Activated naive CD8-positive, alpha-beta T cell (primary cell): Measurements from ENCODE around the gene PDLIM4.
A peak's percentile ranks its signal among the peaks of the same experiment; 100 is the strongest.

Experiments used
- H3K27ac Mint-ChIP-seq: one replicate; pipeline ENCODE4 v1.8.0; 2021; ENCODE audit warnings: mixed read lengths
- H3K27me3 Mint-ChIP-seq: one replicate; pipeline ENCODE4 v1.8.0; 2021; ENCODE audit warnings: mixed read lengths
- H3K36me3 Mint-ChIP-seq: one replicate; pipeline ENCODE4 v1.8.0; 2021; ENCODE audit warnings: mixed read lengths
- H3K4me1 Mint-ChIP-seq: one replicate; pipeline ENCODE4 v1.8.0; 2021; ENCODE audit warnings: low read depth, mixed read lengths
- H3K4me3 Mint-ChIP-seq: one replicate; pipeline ENCODE4 v1.8.0; 2021; ENCODE audit warnings: mild to moderate bottlenecking, mixed read lengths
- H3K9me3 Mint-ChIP-seq: one replicate; pipeline ENCODE4 v1.8.0; 2021; ENCODE audit warnings: low read depth, mixed read lengths

The PDLIM4 gene

DNA sequence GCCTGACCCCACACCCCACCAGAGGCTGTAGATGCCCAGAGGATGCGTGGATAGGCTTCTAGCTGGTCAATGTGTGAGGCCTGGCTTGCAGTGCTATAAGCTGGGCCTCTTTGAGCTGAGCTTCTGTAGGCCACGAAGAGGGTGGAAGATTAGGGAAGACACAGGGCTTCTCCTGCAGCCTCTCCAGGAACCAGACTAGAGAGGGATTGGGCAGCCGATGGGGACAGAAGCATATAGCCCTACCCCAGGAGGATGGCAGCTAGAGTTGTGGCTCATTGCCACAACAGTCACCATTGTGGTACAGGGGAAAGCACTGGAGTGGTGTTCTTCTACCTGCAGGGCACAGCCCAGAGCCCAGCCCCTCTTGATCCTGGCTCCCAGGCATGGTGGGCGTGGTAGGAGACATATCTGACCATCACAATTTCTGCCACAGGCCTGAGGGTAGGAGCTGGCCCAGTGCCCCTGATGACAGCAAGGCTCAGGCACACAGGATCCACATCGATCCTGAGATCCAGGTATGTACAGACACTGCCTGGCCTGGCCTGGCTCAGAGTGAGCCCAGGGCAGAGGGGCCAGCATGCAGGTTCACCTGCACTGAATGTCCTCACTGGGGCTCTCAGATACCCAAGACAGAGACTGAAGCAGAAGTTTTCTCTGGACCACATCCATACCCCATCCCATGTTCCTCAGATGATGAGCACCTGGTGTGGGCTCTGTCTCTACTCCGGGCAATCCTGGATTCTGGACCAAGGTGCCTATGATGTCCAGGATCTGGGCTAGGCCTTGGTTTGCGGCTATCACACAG lies 8.7 kb downstream of the PDLIM4 start:
- Mint-ChIP-seq H3K27me3 (no peaks in the 10 kb centered on the region), H3K4me3 (no peak overlapping the region), H3K9me3 (no peaks in the 10 kb centered on the region), H3K4me1 (peaks cover 32% of the 10 kb centered on the region), H3K27ac (no peak overlapping the region), H3K36me3 (no peaks in the 10 kb centered on the region)

DNA sequence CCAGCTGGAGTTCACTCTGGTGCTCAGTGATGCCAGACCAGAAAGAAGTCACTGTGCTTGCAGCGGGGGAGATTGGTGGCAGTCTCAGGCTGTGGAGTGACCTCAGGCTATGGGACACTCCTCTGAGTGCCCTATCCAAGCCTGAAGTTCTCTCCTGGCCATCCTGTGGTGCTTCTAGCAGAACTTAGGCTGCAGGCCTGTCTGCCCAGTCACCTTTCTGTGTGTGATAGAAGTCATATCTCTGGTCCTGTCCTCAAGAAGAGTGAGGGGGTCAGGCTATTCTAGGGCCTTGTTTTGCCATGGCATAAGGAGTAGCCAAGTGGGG lies 9.3 kb downstream of the PDLIM4 start:
- peaks cover 30% of the 10 kb centered on the region for H3K4me1 Mint-ChIP-seq
- no peaks in the 10 kb centered on the region for H3K36me3 Mint-ChIP-seq
- no peaks in the 10 kb centered on the region for H3K9me3 Mint-ChIP-seq
- no peak overlapping the region for H3K4me3 Mint-ChIP-seq
- H3K27me3 Mint-ChIP-seq: no peaks in the 10 kb centered on the region
- no peak overlapping the region for H3K27ac Mint-ChIP-seq

DNA sequence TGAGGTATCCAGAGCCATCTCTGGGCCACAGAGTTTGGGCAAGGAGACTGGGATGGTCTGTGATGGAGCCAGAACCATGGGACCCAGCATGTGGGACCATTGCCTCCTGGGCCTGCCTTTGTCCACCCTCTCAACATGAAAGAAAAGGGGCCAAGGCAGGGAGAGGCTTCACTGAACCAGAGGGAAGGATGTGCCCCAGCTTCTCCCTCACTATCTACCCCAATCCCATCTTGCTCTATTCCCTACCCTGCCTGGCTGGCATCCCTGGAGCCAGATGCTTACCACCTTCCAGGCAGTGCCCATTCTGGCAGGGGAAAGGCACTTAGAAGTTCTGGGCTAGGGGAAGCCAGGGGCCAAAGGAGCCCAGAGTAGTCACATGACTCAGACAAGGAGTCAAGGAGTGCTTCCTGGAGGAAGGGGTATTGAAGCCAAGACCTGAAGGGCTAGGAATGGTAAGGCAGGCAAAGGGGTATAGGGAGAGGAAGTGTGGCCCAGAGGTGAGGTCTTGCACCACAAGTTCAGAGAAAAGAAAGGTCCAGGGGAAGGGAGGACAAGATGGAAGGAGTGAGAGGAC lies 9.8 kb downstream of the PDLIM4 start:
- Mint-ChIP-seq H3K4me1 (peaks cover 25% of the 10 kb centered on the region), H3K27me3 (no peaks in the 10 kb centered on the region), H3K27ac (no peak overlapping the region), H3K9me3 (no peaks in the 10 kb centered on the region), H3K36me3 (no peaks in the 10 kb centered on the region), H3K4me3 (no peak overlapping the region)

DNA sequence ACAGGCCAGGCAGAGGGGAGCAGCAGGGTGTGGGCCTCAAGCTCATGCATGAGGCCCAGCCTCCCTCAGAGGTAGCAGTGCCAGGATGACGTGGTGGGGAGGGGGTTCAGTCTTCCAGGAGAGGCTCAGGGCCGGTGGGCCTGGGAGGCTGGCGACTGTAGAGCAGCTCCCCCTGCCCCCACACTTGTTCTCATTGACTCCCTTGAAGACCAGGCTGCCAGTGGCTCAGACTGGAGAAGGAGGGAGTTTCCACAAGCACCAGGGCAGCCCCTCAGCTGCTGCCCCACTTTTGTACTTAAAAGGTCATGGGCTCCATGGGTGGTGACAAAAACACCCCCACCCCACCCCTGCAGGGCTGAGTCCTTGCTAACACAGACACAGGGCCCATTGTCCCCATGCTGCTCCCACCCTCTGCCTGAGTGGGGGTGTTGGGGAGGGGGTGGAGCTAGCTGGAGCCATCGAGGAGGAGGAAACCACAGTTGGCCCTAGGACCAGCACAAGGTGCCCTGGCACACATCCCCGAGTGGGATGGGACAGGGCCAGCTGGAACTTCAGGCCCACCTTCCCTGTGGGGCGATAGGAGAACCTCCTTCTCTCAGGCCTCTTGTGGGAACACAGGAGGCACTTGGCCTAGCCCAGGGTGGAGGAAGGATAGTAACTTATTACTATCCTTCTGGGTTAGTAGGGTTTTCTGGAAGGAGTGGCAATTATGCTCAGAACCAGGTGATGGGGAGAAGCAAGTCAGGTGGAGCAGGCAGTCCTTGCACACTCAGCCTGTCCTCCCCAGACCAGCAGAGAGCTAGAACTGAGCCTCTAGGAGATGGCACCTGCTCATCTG lies 10.7 kb downstream of the PDLIM4 start:
- Mint-ChIP-seq H3K9me3 (no peaks in the 10 kb centered on the region), H3K27ac (no peak overlapping the region), H3K27me3 (peaks cover 4% of the 10 kb centered on the region), H3K4me3 (no peak overlapping the region), H3K4me1 (peaks cover 23% of the 10 kb centered on the region), H3K36me3 (no peaks in the 10 kb centered on the region)

DNA sequence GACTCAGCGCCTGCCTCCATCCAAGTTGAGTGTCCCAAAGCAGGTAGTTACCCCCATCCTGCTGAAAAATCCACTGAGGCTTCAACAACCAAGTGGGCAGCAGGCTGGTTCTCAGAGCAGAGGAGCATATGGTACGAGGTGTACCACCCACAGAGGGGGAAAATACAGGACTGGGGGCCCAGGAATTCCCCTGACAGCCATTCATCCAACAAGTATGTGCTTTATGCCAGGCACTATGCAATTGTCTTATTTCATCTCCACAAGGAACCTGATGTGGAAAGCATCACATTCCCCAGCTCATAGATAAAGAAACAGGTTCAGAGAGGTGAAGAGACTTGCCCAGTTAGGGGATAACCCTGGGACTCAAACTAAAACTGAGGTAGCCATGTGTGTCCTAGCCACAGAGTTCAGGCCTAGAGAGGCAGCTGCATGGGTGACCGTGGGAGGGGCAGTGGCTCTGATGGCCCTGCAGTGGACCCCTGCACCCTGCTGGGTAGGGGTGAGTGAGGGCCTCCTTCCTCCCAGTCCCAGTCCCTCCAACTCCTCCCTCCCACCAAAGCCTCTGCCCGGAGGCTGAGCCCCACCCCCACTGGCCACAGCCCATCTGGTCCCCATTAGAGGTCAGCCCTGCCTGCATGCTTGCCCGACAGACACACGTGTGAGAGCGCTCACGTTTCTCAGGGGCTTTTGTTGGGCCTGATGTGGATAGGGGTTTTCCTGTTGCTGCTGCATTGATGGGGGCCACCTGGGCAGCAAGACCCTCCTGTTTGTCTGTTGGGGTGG lies 11.5 kb downstream of the PDLIM4 start:
- no peaks in the 10 kb centered on the region for H3K9me3 Mint-ChIP-seq
- peaks cover 15% of the 10 kb centered on the region for H3K4me1 Mint-ChIP-seq
- H3K36me3 Mint-ChIP-seq: no peaks in the 10 kb centered on the region
- no peak overlapping the region for H3K27ac Mint-ChIP-seq
- H3K27me3 Mint-ChIP-seq: peaks cover 4% of the 10 kb centered on the region
- no peak overlapping the region for H3K4me3 Mint-ChIP-seq

DNA sequence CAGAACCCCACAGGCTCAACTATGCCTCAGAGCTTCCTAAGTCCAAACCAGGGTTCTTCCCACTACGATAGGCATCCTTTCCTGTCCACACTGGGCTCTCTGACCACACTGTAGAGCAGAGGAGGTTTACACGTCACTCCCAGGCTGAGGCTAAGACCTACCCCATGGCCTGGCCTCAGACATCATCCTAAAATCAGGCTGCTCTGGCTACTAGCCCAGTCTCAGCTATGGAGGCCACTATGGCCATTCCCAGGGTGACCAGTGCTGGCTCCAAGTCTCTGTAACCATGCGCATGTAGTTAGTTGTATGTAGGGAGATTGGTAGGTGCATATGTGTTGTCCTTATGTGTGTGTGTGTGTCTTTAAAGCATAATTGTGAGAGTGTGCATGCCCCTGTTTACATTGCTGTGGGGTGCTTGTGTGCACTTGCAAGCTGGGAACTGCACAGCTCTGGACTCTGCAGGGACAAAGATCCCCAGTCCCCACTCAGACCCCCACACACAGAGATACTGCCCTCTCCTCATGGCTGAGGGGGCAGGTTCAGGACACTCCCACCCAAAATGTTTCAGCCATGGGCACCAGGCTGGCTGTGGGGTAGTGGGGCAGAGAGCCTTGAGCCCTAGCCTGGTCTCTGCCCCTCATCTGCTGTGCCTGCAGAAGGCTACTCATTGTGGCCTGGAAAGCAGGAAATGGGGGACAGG lies 12.3 kb downstream of the PDLIM4 start:
- H3K27ac Mint-ChIP-seq: no peak overlapping the region
- peaks cover 4% of the 10 kb centered on the region for H3K27me3 Mint-ChIP-seq
- peaks cover 7% of the 10 kb centered on the region for H3K4me1 Mint-ChIP-seq
- H3K36me3 Mint-ChIP-seq: no peaks in the 10 kb centered on the region
- no peaks in the 10 kb centered on the region for H3K9me3 Mint-ChIP-seq
- H3K4me3 Mint-ChIP-seq: no peak overlapping the region

DNA sequence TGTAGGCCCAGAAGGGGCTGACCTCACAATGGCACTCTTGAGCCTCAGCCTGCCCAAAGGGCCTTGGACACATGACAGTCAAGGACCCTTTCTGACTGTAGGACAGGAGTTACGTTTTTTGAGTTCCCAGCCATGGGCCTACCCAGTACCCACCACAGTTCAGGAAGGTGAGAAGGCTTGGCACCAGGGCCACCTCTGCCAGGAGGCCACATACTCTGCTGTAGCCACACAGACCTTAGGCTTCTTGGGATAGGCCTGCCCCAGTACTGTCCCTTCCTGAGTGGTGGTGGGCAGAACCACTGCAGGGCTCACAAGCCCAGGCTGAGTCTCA lies 12.8 kb downstream of the PDLIM4 start:
- Mint-ChIP-seq H3K4me1 (peaks cover 4% of the 10 kb centered on the region), H3K9me3 (no peaks in the 10 kb centered on the region), H3K27me3 (peaks cover 4% of the 10 kb centered on the region), H3K36me3 (no peaks in the 10 kb centered on the region), H3K4me3 (no peak overlapping the region), H3K27ac (no peak overlapping the region)

DNA sequence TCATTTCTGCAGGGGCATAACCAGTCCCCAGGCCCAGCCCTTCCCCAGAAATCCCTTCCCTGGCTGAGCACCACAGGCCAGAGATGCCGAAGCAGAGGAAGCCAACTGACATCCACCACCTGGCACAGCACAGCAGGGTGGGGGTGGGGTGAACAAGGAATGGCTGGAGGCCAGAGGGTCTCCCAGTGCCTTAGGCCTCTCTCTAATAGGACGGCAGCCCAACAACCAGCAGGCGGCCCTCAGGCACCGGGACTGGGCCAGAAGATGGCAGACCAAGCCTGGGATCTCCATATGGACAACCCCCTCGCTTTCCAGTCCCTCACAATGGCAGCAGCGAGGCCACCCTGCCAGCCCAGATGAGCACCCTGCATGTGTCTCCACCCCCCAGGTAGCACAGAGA lies 13.2 kb downstream of the PDLIM4 start:
- peaks cover 4% of the 10 kb centered on the region for H3K4me1 Mint-ChIP-seq
- H3K4me3 Mint-ChIP-seq: no peak overlapping the region
- H3K9me3 Mint-ChIP-seq: no peaks in the 10 kb centered on the region
- H3K36me3 Mint-ChIP-seq: no peaks in the 10 kb centered on the region
- H3K27ac Mint-ChIP-seq: no peak overlapping the region
- H3K27me3 Mint-ChIP-seq: peaks cover 6% of the 10 kb centered on the region

DNA sequence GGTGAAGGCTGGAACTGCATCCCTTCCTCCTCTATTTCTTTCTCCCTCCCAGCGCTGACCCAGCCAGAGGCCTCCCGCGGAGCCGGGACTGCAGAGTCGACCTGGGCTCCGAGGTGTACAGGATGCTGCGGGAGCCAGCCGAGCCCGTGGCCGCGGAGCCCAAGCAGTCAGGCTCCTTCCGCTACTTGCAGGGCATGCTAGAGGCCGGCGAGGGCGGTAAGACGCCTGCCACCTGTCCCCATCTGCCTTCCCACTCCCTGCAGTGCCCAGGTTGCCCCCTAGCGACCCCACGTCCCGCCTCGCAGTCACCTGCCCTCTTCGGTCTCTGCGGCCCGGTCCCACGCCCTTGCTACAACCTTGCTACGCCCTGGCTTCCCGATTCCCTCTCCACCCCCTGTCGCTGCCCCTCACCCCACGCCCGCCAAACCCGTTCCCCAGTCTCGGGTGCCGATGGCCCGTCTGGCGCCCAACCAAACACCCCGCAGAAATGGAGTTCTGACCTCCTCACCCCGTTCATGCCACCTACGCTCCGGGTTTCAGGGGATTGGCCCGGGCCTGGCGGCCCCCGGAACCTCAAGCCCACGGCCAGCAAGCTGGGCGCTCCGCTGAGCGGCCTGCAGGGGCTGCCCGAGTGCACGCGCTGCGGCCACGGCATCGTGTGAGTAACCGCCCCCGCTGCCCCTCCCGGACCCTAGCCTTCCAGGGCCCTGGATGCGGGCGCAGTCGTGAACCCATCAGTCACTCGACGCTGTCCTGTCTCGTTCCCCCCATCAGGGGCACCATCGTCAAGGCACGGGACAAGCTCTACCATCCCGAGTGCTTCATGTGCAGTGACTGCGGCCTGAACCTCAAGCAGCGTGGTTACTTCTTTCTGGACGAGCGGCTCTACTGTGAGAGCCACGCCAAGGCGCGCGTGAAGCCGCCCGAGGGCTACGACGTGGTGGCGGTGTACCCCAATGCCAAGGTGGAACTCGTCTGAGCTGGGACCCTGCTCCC lies 14.1 kb downstream of the PDLIM4 start:
- Mint-ChIP-seq H3K4me1 (peaks cover 4% of the 10 kb centered on the region), H3K27me3 (peaks cover 6% of the 10 kb centered on the region), H3K27ac (no peak overlapping the region), H3K36me3 (no peaks in the 10 kb centered on the region), H3K9me3 (no peaks in the 10 kb centered on the region), H3K4me3 (peak overlapping the region; percentile 13)

DNA sequence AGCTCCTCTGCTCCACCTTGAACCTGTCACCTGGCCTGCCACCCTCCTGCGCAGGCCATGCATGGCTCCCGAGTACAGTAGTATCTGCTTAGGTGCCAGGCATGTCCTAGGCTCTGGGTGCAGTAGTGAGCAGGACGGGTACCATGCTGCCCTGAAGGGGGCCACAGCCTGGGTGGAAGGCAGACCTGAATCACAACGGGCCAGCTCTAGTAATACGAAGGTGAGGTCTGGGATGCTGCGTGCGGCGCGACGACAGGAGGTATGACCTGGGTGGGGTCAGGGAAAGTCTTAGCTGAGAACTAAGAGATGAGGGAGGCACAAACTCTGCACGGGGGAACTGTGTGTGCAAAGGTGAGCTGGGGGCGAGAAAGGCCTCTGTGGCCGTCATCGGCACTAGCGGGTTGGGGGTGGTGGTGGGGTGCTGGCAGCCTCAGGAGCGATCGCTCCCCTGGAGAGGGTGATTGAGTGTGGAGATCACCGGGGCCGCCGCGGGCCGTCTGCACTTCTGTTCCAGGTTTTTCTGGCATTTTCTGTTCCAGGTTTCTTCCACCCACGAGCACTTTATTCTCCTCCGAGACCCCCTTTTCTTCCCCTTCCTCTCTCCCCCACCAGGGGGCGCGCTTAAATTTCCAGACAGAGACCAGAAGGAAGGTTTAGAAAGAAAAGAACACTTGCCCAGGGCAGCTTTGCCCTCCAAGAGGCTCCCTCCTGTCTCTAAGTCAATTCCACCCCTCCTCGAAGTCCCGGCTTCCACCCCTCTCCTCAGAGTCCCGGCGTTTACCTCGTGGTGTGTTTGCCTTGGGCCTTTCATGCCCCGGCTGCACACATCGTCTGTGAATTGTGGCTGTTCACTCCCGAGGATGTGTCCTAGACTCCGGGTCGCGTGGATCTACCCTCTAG lies 15.1 kb downstream of the PDLIM4 start:
- Mint-ChIP-seq H3K9me3 (no peaks in the 10 kb centered on the region), H3K27me3 (peaks cover 6% of the 10 kb centered on the region), H3K4me1 (peaks cover 4% of the 10 kb centered on the region), H3K4me3 (no peak overlapping the region), H3K36me3 (no peaks in the 10 kb centered on the region), H3K27ac (no peak overlapping the region)

DNA sequence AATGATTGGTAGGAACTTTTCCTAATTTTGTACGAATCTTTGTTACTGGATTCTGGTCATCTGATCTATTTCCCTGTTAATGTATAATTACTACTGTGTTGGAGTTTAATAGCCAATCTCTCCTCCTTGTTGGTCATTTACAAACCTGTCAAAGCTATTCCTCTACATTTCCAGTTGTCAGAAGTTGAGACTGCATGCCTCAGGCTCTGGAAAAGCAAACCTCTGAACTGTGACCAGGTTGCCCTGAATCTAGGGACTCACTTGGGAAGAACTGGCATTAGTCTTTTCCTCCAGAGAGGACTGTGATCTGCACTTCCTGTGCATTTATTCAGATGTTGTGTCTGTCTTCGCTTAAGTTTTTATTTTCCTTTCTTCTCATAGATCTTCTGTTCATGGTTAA lies 16.1 kb downstream of the PDLIM4 start:
- peaks cover 4% of the 10 kb centered on the region for H3K4me1 Mint-ChIP-seq
- H3K27me3 Mint-ChIP-seq: peaks cover 6% of the 10 kb centered on the region
- H3K36me3 Mint-ChIP-seq: no peaks in the 10 kb centered on the region
- no peak overlapping the region for H3K4me3 Mint-ChIP-seq
- no peaks in the 10 kb centered on the region for H3K9me3 Mint-ChIP-seq
- no peak overlapping the region for H3K27ac Mint-ChIP-seq

DNA sequence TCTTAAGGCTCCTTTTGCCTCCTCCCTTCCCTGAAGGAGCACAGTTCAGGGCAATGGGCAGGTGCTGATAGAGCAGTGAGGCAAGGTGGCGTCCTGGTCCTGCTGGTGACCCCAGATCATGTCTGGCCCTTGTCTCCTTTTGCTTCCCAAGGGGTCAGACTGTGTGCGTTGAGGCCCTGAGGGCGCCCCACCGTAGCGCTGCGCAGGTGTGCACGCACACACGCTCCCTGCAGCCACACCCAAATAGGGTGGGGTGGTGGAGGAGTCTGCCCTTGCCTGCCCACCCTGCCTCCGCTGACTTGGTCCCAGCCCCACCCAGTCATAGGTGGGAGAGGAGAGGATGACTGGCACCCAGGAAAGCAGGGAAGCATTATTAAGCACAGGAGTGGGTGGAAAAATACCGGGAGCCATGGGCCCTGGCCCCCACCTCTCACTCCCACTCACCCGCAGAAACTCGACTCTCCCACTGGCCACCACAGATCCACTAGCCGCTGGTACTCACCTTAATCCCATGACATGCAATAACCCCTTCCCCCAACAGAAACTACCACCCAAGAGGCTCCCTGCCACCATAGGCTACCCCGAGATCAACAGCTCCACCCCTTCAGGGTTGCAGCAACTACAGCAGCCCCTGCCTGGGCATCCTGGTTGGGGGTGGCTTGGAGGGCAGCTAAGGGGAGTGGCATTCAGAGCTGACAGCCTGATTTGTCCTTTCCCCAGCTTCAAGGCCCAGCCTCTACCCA lies 16.7 kb downstream of the PDLIM4 start:
- Mint-ChIP-seq H3K27me3 (peaks cover 6% of the 10 kb centered on the region), H3K4me3 (no peak overlapping the region), H3K4me1 (peaks cover 4% of the 10 kb centered on the region), H3K9me3 (no peaks in the 10 kb centered on the region), H3K27ac (no peak overlapping the region), H3K36me3 (no peaks in the 10 kb centered on the region)
